Measurements from ENCODE around the gene SLC17A7.
"Not testable (repeated sequence)": the region's sequence is repeated elsewhere in the genome, so short reads cannot be mapped to it uniquely, and the experiment has no call there.

The SLC17A7 gene

GRCh38 chr19:49469828-49470614 is 28.7 kb upstream of the SLC17A7 start:
- no peak for DNase-seq

DNA sequence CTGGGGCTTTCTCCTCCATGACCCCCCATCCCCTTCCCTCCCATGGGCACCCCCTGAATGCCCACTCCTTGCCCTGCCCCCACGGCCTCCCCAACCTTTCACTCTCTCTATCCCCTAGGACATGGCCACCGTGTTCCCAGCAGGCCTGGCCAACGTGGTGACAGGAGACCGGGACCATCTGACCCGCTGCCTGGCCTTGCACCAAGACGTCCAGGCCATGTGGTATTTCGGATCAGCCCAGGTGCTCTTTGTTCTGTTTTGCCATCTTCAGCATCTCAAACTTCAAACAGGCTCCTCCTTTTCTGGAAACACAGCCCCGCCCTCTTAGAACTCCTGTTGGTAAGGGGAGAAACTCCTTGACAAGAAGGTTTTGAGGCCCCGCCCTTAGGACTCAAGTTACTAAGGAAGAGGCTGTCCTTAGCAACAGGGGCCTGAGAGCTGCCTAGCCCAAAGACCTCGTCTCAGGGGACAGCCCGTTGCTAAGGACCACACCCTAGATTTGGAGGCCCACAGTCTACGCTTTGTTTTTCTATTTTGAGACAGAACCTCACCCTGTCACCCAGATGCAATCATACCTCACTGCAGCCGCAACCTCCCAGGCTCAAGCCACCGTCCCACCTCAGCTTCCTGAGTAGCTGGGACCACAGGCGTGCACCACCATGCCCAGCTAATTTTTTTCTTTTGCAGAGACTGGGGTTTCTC is 27.6 kb upstream of the SLC17A7 start:
- DNase-seq, result peak; percentile 90

DNA sequence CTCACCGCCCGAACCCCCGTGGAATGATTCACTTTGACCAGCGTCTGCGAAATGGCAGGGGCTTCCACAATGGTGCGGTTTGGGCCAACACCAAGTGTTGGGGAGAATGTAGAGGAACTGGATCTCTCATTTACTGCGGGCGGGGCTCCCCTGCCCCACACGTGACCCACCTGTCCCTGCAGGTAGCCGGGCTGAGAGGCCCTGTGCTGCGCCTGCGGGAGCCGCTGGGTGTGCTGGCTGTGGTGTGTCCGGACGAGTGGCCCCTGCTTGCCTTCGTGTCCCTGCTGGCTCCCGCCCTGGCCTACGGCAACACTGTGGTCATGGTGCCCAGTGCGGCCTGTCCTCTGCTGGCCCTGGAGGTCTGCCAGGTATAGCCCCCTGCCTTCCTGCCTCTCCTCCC is 26.9 kb upstream of the SLC17A7 start:
- no peak for DNase-seq

DNA sequence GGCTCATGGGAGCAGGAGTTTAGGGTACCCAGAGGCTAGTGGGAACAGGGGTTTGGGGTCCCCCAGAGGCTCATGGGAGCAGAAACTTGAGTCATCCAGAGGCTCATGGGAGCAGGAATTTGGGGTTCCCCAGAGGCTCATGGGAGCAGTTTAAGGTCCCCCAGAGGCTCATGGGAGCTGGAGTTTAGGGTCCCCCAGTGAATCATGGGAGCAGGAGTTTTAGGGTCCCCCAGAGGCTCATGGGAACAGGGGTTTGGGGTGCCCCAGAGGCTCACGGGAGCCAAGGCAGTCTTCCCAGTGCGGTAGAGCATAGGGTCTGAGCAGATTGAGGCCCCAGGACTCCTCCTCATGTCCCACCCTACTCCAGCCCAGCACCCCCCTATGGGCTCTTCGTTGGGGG is 24.0 kb upstream of the SLC17A7 start:
- DNase-seq, result no peak

GRCh38 chr19:49463960-49464740 is 22.8 kb upstream of the SLC17A7 start:
- DNase-seq, result no peak

GRCh38 chr19:49462492-49462891 is 21.2 kb upstream of the SLC17A7 start:
- no peak for DNase-seq

GRCh38 chr19:49461656-49462055 is 20.3 kb upstream of the SLC17A7 start:
- DNase-seq, result no peak

- not testable (repeated sequence) for DNase-seq
These were observed 19.8 kb upstream of the SLC17A7 start for GRCh38 chr19:49461130-49461529.

DNA sequence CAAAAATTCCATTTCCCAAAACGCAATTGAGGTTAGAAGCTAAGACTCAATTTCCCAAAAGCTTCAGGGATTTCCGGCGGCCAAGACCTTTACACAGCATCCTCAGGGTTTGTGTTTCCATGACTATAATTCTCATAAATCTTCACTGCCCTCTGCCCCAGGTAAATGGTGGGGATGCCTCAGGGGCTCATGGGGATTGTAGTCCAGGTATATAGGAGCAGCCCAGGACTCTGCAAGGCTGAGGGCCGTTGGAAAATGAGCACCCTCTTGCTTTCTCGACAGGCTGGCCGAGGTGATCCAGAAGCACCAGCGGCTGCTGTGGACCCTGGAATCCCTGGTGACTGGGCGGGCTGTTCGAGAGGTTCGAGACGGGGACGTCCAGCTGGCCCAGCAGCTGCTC is 18.1 kb upstream of the SLC17A7 start:
- no peak for DNase-seq

DNA sequence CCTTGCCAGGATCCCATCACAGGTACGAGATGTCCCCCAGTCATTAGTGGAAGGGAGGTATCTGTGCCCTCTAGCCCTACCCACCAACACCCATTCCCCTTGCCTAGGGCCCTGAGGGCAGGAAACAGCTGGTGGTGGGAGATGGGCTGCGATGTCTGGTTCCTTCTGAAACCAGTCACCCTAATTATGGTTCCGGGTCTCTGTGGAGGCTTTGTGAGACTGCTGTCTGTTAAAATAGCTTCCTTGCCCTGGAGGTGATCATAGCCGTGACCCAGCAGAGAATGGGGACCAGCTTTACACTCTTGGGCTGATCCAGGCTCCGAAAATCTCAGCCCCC is 17.2 kb upstream of the SLC17A7 start:
- no peak for DNase-seq

GRCh38 chr19:49456326-49456725 is 15.0 kb upstream of the SLC17A7 start:
- DNase-seq, result no peak

- DNase-seq, result no peak
These were observed 14.4 kb upstream of the SLC17A7 start for GRCh38 chr19:49455773-49456172.

DNA sequence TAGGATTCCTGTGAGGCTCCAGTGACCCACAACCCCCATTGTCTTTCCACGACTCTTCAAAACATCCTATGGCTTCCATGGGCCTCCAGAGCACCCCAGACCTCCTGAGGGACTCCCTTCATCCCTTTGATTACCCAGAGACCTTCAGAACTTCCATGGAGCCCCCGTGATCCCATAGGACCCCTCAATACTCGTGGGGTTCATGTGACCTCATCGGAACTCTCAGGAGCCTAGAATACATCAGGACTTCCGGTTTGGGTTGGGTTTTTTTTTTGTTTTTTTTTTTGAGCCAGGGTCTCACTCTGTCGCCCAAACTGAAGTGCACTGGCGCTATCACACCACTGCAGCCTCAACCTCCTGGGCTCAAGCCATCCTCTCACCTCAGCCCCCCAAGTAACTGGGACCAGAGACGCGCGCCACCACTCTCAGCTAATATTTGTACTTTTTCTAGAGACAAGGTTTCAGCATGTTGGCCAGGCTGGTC is 12.5 kb upstream of the SLC17A7 start:
- no peak for DNase-seq

DNA sequence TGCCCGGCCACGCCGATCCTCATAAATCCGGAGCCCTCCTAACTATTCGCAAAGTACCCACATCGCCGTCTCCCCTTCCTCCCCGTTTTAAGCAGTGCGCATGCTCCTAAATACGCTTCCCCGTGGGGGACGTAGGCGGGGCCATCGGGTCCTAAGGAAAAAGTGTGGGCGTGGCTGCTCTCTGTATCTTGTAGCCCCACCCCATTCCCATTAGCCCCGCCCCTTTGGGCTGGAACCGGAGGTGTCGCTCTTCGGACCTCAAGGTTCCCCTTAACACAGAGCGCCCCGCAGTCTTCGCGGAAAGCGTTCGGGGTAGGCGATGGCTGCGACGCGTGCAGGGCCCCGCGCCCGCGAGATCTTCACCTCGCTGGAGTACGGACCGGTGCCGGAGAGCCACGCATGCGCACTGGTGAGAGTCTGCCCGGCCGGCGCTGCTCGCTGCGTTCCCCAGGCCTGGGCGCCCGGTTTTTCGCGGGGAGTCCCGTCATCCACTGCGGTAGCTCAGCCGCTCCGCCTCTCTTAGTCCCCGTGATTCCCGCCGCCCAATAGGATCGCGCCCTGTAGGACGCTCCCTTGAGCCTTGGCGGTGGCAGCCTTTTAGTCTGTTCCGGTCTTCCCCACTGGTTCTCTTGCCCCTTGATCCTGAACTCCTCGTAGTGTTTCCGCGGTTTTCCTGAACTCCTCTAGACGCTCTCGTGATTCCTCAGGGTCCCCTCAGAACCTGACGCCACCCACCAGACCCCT is 11.9 kb upstream of the SLC17A7 start, which contains the start of gene ALDH16A1:
Gene ALDH16A1, plus strand, starts transcription at position 213 of the 744 bp plus-strand sequence. Its CDS starts 107 bp downstream, at position 320.
- peak; percentile 94 for DNase-seq

GRCh38 chr19:49451430-49452181 is 10.3 kb upstream of the SLC17A7 start, which contains the start of gene PIH1D1:
Gene PIH1D1 (minus strand): TSS chr19:49451814. CDS start chr19:49451574, 240 bp downstream.
- peak; percentile 98 for DNase-seq

DNA sequence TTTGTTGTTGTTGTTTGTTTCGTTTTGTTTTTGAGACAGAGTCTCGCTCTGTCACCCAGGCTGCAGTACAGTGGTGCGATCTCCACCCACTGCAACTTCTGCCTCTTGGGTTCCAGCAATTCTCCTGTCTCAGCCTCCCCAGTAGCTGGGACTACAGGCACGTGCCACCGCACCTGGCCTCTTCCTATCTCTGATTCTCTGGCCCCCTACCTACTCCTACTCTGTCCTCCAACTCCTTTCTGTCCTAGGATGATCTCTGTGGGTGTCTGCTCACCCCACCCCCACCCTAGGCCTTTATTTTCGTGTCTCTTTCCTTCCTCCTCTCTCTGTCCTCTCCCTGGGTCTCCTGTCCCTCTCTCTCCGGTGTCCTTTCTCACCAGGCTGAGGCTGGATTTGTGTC is 9.1 kb upstream of the SLC17A7 start:
- no peak for DNase-seq

DNA sequence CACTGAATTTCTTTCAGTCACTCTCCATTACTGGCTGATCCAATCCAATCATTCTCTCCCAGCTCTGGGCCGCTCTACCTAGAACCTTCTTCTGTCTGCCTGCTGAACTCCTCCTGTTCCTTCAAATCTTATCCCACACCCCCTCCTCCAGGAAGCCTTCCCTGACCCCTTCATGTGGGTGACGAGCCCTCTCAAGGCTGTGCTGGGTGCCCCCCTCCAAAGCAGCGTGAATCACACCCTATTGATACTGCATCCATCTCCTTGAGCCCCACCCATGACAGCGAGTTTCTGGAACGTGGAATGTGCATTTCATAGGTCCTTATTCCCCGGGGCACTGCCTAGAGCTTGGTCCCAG is 7.1 kb upstream of the SLC17A7 start:
- DNase-seq, result no peak

GRCh38 chr19:49447485-49448431 is 6.4 kb upstream of the SLC17A7 start:
- no peak for DNase-seq

GRCh38 chr19:49445997-49446396 is 4.7 kb upstream of the SLC17A7 start:
- DNase-seq, result no peak

DNA sequence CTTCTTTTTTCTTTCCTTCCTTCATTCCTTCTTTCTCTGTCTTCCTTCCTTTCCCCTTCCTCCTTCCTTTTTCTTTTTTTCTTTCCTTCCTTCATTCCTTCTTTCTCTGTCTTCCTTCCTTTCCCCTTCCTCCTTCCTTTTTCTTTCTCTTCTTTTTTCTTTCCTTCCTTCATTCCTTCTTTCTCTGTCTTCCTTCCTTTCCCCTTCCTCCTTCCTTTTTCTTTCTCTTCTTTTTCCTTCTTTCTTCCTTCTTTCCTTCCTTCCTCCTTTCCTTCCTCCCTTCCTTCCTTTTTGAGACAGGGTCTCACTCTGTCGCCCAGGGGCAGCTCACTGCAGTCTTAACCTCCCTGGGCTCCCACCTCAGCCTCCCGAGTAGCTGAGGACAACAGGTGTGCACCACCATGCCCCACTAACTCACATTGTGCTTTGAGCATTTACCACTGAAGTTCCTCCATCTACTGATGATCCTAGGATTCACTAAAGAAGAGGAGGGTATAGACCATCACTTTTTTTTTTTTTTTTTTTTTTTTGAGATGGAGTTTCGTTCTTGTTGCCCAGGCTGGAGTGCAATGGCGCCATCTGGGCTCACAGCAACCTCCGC is 2.9 kb upstream of the SLC17A7 start:
- not testable (repeated sequence) for DNase-seq
